ENCODE measurements around the gene SOD2. TPM values are rescaled to one million over a fixed set of nuclear protein-coding genes. Genes with fewer than 3 reads are reported as not detected.
"Not testable (repeated sequence)": the region's sequence is repeated elsewhere in the genome, so short reads cannot be mapped to it uniquely, and the experiment has no call there.

The SOD2 gene
- polyA plus RNA-seq, 1 donor, result 126 TPM

DNA sequence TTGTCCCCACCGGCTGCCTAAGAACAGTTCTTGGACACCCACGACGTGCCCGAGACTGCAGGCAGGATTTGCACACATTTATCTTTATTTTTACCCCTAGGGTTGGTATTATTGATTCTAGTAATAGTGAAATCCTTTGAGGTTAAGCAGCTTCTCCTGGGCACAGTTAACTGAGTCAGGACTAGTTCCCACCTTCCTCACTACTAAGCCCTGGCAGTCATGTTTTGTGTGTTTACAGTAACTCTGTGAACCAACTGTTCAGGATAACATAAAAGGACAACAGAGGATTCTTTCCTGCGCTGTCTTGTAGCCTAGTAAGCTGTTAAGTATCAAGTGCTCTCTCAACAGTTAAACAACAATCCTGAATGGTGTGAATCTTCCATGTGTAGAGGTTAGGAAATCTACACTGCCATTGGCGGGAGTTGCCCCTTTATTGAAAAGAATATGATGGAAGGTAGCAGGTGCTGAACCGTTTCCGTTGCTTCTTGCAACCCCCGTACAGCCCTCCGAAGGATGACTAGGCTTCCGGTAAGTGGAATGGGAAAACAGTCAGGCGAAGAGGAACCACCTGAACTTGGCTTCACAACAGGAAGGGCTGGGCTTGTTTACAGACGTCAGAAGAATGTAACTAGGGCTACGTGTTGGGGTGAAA, 979 bp upstream of the SOD2 start:
- peak in 1 of 2 donors; percentile 53 for DNase-seq
- H3K4me3 ChIP-seq (ENCODE audit: low read length), result peak overlapping the region; percentile 75
- H3K27ac ChIP-seq (ENCODE audit: low read length), result peak overlapping the region; percentile 90
- no peaks in the 10 kb centered on the region for H3K27me3 ChIP-seq (ENCODE audit: control insufficient read depth, insufficient read depth, low read length)
- H3K4me1 ChIP-seq (ENCODE audit: control insufficient read depth, insufficient read depth, low read length), result peaks cover 9% of the 10 kb centered on the region
- no peaks in the 10 kb centered on the region for H3K9me3 ChIP-seq (ENCODE audit: control insufficient read depth, low read depth, low read length)
- H3K36me3 ChIP-seq (ENCODE audit: control insufficient read depth, insufficient read depth, low read length), result peaks cover 3% of the 10 kb centered on the region
- WGBS (ENCODE audit: insufficient coverage, low lambda C conversion rate), result no CpG with 5 or more reads among the region's 14 CpGs

GRCh38 chr6:159692303-159693127, 526 bp downstream of the SOD2 start:
- H3K9me3 ChIP-seq (ENCODE audit: control insufficient read depth, low read depth, low read length), result no peaks in the 10 kb centered on the region
- WGBS (ENCODE audit: insufficient coverage, low lambda C conversion rate), result 40% methylated on average over 1 of the region's 66 CpGs
- H3K36me3 ChIP-seq (ENCODE audit: control insufficient read depth, insufficient read depth, low read length), result peaks cover 14% of the 10 kb centered on the region
- H3K27ac ChIP-seq (ENCODE audit: low read length), result peak overlapping the region; percentile 90
- H3K27me3 ChIP-seq (ENCODE audit: control insufficient read depth, insufficient read depth, low read length), result no peaks in the 10 kb centered on the region
- peak in 1 of 2 donors; percentile 79 for DNase-seq
- peak overlapping the region; percentile 75 for H3K4me3 ChIP-seq (ENCODE audit: low read length)
- peaks cover 9% of the 10 kb centered on the region for H3K4me1 ChIP-seq (ENCODE audit: control insufficient read depth, insufficient read depth, low read length)

DNA sequence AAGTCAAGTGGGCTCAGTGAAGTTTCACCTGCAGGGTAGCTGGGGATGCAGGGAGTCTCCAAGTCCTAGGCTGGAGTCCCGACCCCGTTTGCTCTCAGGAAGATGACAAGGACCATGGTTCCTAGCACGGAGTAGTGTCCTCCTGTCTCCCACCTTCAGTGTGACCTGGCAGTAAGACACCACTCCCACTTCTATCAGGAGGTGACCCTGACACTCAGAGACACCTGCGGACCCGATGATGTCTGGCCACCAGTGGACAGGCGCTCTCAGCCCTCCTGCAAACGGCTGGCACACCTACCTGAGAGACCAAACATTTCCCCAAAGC, 1.1 kb downstream of the SOD2 start:
- Histone ChIP-seq H3K9me3 (ENCODE audit: control insufficient read depth, low read depth, low read length) (no peaks in the 10 kb centered on the region), H3K36me3 (ENCODE audit: control insufficient read depth, insufficient read depth, low read length) (peaks cover 19% of the 10 kb centered on the region), H3K4me1 (ENCODE audit: control insufficient read depth, insufficient read depth, low read length) (peaks cover 9% of the 10 kb centered on the region), H3K4me3 (ENCODE audit: low read length) (peak overlapping the region; percentile 75), H3K27ac (ENCODE audit: low read length) (peak overlapping the region; percentile 90), H3K27me3 (ENCODE audit: control insufficient read depth, insufficient read depth, low read length) (no peaks in the 10 kb centered on the region)
- WGBS (ENCODE audit: insufficient coverage, low lambda C conversion rate), result no CpG with 5 or more reads among the region's 7 CpGs
- peak in 1 of 2 donors; percentile 45 for DNase-seq

DNA sequence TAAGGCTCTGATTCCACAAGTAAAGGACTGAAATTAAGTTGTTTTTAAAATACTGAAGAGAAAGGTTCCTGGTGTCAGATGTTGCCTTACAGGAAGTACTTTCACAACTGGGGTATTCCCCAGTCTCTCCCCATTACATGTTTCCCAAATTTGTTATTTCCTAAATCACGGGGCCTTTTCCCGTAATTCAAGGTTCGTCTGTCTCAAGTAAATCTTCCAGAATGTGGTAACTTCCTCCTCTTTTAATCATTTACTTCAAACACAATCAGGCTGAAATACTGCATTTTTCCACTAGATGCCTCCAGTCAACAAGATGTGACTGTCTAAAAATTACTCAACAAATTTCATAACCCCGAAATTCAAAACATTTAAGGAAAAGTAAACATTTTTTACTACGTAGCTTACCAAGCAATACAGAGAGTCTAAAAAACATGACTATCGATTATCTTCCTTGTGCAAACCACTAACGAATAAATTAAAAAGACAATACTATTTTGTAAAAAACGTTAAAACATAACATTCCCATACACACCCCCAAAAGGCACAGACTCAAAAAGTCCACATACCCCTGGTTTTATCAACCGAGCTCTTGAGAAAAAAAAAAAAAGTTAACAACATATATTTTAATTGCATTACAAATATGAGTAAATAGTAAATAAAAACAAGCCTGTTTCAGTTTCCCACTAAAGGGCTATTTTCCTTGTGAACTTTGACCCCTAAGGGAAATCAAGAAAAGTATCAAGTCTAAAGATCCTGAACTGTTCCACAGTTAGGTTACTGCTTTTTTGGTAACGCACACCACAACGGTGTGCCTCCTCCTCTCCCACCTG, 1.7 kb downstream of the SOD2 start:
- H3K9me3 ChIP-seq (ENCODE audit: control insufficient read depth, low read depth, low read length), result no peaks in the 10 kb centered on the region
- peak overlapping the region; percentile 90 for H3K27ac ChIP-seq (ENCODE audit: low read length)
- peak overlapping the region; percentile 75 for H3K4me3 ChIP-seq (ENCODE audit: low read length)
- H3K4me1 ChIP-seq (ENCODE audit: control insufficient read depth, insufficient read depth, low read length), result peaks cover 9% of the 10 kb centered on the region
- DNase-seq, result peak; percentile 76 to 87
- H3K27me3 ChIP-seq (ENCODE audit: control insufficient read depth, insufficient read depth, low read length), result no peaks in the 10 kb centered on the region
- 3% methylated on average over 6 of the region's 11 CpGs for WGBS (ENCODE audit: insufficient coverage, low lambda C conversion rate)
- H3K36me3 ChIP-seq (ENCODE audit: control insufficient read depth, insufficient read depth, low read length), result peaks cover 25% of the 10 kb centered on the region

DNA sequence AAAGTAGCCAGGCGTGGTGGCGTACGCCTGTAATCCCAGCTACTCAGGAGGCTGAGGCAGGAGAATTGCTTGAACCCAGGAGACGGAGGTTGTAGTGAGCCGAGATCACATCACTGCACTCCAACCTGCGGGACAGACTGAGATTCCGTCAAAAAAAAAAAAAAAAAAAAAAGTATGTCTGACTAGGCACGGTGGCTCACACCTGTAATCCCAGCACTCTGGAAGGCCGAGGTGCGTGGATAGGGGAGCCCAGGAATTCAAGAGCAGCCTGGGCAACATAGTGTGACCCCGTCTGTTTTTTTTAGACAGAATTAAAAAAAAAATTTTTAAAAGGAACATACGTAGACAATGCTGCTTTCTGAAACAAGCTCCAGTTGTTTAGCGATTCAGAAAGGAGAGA, 2.9 kb downstream of the SOD2 start:
- H3K9me3 ChIP-seq (ENCODE audit: control insufficient read depth, low read depth, low read length); H3K4me1 ChIP-seq (ENCODE audit: control insufficient read depth, insufficient read depth, low read length); H3K4me3 ChIP-seq (ENCODE audit: low read length); DNase-seq; H3K27me3 ChIP-seq (ENCODE audit: control insufficient read depth, insufficient read depth, low read length); H3K27ac ChIP-seq (ENCODE audit: low read length): not testable (repeated sequence)
- 100% methylated on average over 1 of the region's 13 CpGs for WGBS (ENCODE audit: insufficient coverage, low lambda C conversion rate)
- H3K36me3 ChIP-seq (ENCODE audit: control insufficient read depth, insufficient read depth, low read length), result peaks cover 32% of the 10 kb centered on the region

- no peaks in the 10 kb centered on the region for H3K27me3 ChIP-seq (ENCODE audit: control insufficient read depth, insufficient read depth, low read length)
- no CpG with 5 or more reads among the region's 6 CpGs for WGBS (ENCODE audit: insufficient coverage, low lambda C conversion rate)
- H3K4me1 ChIP-seq (ENCODE audit: control insufficient read depth, insufficient read depth, low read length), result peaks cover 3% of the 10 kb centered on the region
- H3K4me3 ChIP-seq (ENCODE audit: low read length), result no peak overlapping the region
- H3K36me3 ChIP-seq (ENCODE audit: control insufficient read depth, insufficient read depth, low read length), result peaks cover 35% of the 10 kb centered on the region
- no peak overlapping the region for H3K27ac ChIP-seq (ENCODE audit: low read length)
- no peak for DNase-seq
- no peaks in the 10 kb centered on the region for H3K9me3 ChIP-seq (ENCODE audit: control insufficient read depth, low read depth, low read length)
Measured at GRCh38 chr6:159689001-159689400, 4.0 kb downstream of the SOD2 start.

- peaks cover 41% of the 10 kb centered on the region for H3K36me3 ChIP-seq (ENCODE audit: control insufficient read depth, insufficient read depth, low read length)
- peaks cover 3% of the 10 kb centered on the region for H3K4me1 ChIP-seq (ENCODE audit: control insufficient read depth, insufficient read depth, low read length)
- no peaks in the 10 kb centered on the region for H3K9me3 ChIP-seq (ENCODE audit: control insufficient read depth, low read depth, low read length)
- WGBS (ENCODE audit: insufficient coverage, low lambda C conversion rate), result 100% methylated on average over 1 of the region's 5 CpGs
- no peak for DNase-seq
- no peak overlapping the region for H3K27ac ChIP-seq (ENCODE audit: low read length)
- no peaks in the 10 kb centered on the region for H3K27me3 ChIP-seq (ENCODE audit: control insufficient read depth, insufficient read depth, low read length)
- H3K4me3 ChIP-seq (ENCODE audit: low read length), result no peak overlapping the region
Measured at GRCh38 chr6:159688266-159688905, 4.7 kb downstream of the SOD2 start.

DNA sequence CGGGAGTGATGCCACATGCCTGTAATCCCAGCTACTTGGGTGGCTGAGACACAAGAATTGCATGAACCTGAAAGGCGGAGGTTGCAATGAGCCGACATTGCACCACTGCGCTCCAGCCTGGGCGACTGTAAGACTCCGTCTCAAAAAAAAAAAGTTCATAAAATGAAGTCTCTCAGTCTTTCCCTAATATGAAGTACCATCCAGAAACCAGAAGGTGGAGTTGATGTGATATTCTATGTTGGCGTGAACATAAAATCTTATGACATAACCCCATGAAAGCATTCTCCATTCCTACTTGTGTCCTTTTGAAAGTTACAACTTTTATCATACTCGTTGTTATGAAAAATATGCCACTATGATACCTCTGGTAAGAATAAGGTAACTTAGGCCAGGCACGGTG, 5.7 kb downstream of the SOD2 start:
- H3K36me3 ChIP-seq (ENCODE audit: control insufficient read depth, insufficient read depth, low read length), result peaks cover 49% of the 10 kb centered on the region
- no CpG with 5 or more reads among the region's 9 CpGs for WGBS (ENCODE audit: insufficient coverage, low lambda C conversion rate)
- no peak overlapping the region for H3K4me3 ChIP-seq (ENCODE audit: low read length)

GRCh38 chr6:159686703-159687102, 6.3 kb downstream of the SOD2 start:
- Histone ChIP-seq H3K9me3 (ENCODE audit: control insufficient read depth, low read depth, low read length) (no peaks in the 10 kb centered on the region), H3K36me3 (ENCODE audit: control insufficient read depth, insufficient read depth, low read length) (peaks cover 53% of the 10 kb centered on the region)
- no CpG with 5 or more reads among the region's 3 CpGs for WGBS (ENCODE audit: insufficient coverage, low lambda C conversion rate)

More for the DNA sequence above, 5.7 kb downstream of the SOD2 start:
- H3K4me1 ChIP-seq (ENCODE audit: control insufficient read depth, insufficient read depth, low read length), result peaks cover 3% of the 10 kb centered on the region
- DNase-seq, result no peak
- H3K27me3 ChIP-seq (ENCODE audit: control insufficient read depth, insufficient read depth, low read length), result no peaks in the 10 kb centered on the region
- H3K9me3 ChIP-seq (ENCODE audit: control insufficient read depth, low read depth, low read length), result no peaks in the 10 kb centered on the region
- H3K27ac ChIP-seq (ENCODE audit: low read length), result no peak overlapping the region

GRCh38 chr6:159686040-159686439, 7.0 kb downstream of the SOD2 start:
- no peak overlapping the region for H3K27ac ChIP-seq (ENCODE audit: low read length)
- DNase-seq, result no peak
- no peaks in the 10 kb centered on the region for H3K9me3 ChIP-seq (ENCODE audit: control insufficient read depth, low read depth, low read length)
- H3K4me1 ChIP-seq (ENCODE audit: control insufficient read depth, insufficient read depth, low read length), result no peaks in the 10 kb centered on the region
- peaks cover 60% of the 10 kb centered on the region for H3K36me3 ChIP-seq (ENCODE audit: control insufficient read depth, insufficient read depth, low read length)
- H3K27me3 ChIP-seq (ENCODE audit: control insufficient read depth, insufficient read depth, low read length), result no peaks in the 10 kb centered on the region
- H3K4me3 ChIP-seq (ENCODE audit: low read length), result no peak overlapping the region
- 67% methylated on average over 3 of the region's 5 CpGs for WGBS (ENCODE audit: insufficient coverage, low lambda C conversion rate)

More at GRCh38 chr6:159686703-159687102, 6.3 kb downstream of the SOD2 start:
- Histone ChIP-seq H3K27me3 (ENCODE audit: control insufficient read depth, insufficient read depth, low read length) (no peaks in the 10 kb centered on the region), H3K27ac (ENCODE audit: low read length) (no peak overlapping the region), H3K4me3 (ENCODE audit: low read length) (no peak overlapping the region), H3K4me1 (ENCODE audit: control insufficient read depth, insufficient read depth, low read length) (peaks cover under 1% of the 10 kb centered on the region)
- no peak for DNase-seq

Data from large intestine (tissue), 3 donors.